T-helper 1 cell treated with Interleukin-12 subunit alpha and Interleukin-12 subunit beta and Interleukin-4 antibody, amounts not matched to agents 30 μg/mL and 1 μg/mL, for 36 hours (primary cell): ENCODE measurements around the gene KBTBD3.
"Not testable (repeated sequence)": the region's sequence is repeated elsewhere in the genome, so short reads cannot be mapped to it uniquely, and the experiment has no call there.

Experiments used
- H3K27ac Mint-ChIP-seq: one replicate; pipeline ENCODE4 v1.8.0; 2021; ENCODE audit warnings: mild to moderate bottlenecking, mixed read lengths
- H3K27me3 Mint-ChIP-seq: one replicate; pipeline ENCODE4 v1.8.0; 2021; ENCODE audit warnings: low read depth, mixed read lengths
- H3K36me3 Mint-ChIP-seq: one replicate; pipeline ENCODE4 v1.8.0; 2021; ENCODE audit warnings: low read depth, mixed read lengths
- H3K4me1 Mint-ChIP-seq: one replicate; pipeline ENCODE4 v1.8.0; 2021; ENCODE audit warnings: low read depth, mixed read lengths
- H3K4me3 Mint-ChIP-seq: one replicate; pipeline ENCODE4 v1.8.0; 2021; ENCODE audit warnings: mild to moderate bottlenecking, moderate library complexity, mixed read lengths
- H3K9me3 Mint-ChIP-seq: one replicate; pipeline ENCODE4 v1.8.0; 2021; ENCODE audit warnings: mixed read lengths

KBTBD3 gene

GRCh38 chr11:106077609-106078455 is 685 bp upstream of the KBTBD3 start, which contains the start of gene AASDHPPT:
Gene AASDHPPT (plus strand): TSS chr11:106077662. CDS start chr11:106077711, 49 bp downstream.
- peaks cover 39% of the 10 kb centered on the region for H3K4me1 Mint-ChIP-seq
- H3K4me3 Mint-ChIP-seq: peak within 1 kb of the TSS; percentile 95
- H3K9me3 Mint-ChIP-seq: no peaks in the 10 kb centered on the region
- H3K36me3 Mint-ChIP-seq: peaks cover 21% of the 10 kb centered on the region
- H3K27ac Mint-ChIP-seq: peak within 1 kb of the TSS; percentile 94
- H3K27me3 Mint-ChIP-seq: no peaks in the 10 kb centered on the region

DNA sequence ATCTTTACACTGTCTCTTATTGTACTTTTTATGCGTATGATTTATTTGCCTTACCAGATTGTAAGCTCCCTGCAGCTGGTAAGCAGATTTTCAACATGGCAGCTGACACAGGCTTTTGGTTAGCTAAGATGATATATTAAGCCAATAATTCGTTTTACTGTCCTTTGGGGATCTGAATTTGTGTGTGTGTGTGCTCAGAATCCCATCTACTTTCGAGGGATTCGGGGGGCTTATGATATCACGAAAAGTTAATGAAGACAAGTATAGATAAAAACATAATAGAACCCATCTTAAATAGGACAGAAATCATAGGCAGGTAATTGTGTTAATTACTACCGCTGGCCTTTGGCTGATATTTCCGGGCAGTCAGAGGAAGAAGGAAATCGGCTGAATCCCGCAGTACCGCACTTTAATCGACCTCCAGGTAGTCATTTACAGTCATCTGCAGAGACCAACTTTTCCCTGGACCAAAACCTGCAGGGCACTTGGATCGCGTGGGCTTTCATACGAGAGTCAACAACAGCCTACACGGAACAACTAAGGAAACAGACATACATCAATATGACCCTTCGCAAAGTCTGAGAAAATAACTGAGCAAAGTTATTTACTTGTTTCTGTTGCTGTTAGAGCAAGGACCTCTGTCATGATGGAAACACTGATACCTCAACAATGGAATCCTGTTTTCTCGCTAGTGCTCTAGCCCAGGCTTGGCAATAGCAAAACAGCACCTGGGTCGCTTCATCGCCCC is 802 bp downstream of the KBTBD3 start:
- peak overlapping the region; percentile 95 for H3K4me3 Mint-ChIP-seq
- H3K27me3 Mint-ChIP-seq: no peaks in the 10 kb centered on the region
- peaks cover 18% of the 10 kb centered on the region for H3K36me3 Mint-ChIP-seq
- peaks cover 36% of the 10 kb centered on the region for H3K4me1 Mint-ChIP-seq
- no peaks in the 10 kb centered on the region for H3K9me3 Mint-ChIP-seq
- H3K27ac Mint-ChIP-seq: peak overlapping the region; percentile 94

GRCh38 chr11:106072804-106073203 is 4.3 kb downstream of the KBTBD3 start:
- Mint-ChIP-seq H3K27me3 (no peaks in the 10 kb centered on the region), H3K4me1 (peaks cover 17% of the 10 kb centered on the region), H3K27ac (no peak overlapping the region), H3K9me3 (no peaks in the 10 kb centered on the region), H3K4me3 (no peak overlapping the region), H3K36me3 (peaks cover 15% of the 10 kb centered on the region)

DNA sequence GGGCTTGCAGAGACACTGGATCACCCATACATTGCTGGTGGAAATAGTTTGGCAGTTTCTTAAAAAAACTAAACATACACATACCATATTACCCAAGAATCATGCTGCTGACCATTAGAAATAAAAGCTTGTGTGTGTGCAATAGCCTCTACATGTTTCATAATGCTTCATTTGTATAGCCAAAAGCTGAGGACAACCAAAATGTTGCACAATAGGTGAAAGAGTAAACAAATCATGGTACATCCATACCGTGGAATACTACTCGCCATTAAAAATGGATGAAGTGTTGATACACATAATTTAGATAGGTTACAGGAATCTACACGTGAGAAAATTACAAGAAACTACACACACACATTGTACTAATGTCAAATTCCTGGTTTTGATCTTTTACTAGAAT is 6.5 kb downstream of the KBTBD3 start:
- Mint-ChIP-seq H3K9me3 (no peaks in the 10 kb centered on the region), H3K4me3 (no peak overlapping the region), H3K36me3 (peaks cover 20% of the 10 kb centered on the region), H3K4me1 (peaks cover 8% of the 10 kb centered on the region), H3K27ac (no peak overlapping the region), H3K27me3 (no peaks in the 10 kb centered on the region)

GRCh38 chr11:106063009-106063408 is 14.1 kb downstream of the KBTBD3 start:
- no peak overlapping the region for H3K4me3 Mint-ChIP-seq
- H3K27me3 Mint-ChIP-seq: no peaks in the 10 kb centered on the region
- no peaks in the 10 kb centered on the region for H3K9me3 Mint-ChIP-seq
- peaks cover 15% of the 10 kb centered on the region for H3K36me3 Mint-ChIP-seq
- peaks cover 16% of the 10 kb centered on the region for H3K4me1 Mint-ChIP-seq
- no peak overlapping the region for H3K27ac Mint-ChIP-seq

GRCh38 chr11:106061954-106062949 is 14.9 kb downstream of the KBTBD3 start:
- peak overlapping the region; percentile 46 for H3K27ac Mint-ChIP-seq
- no peaks in the 10 kb centered on the region for H3K27me3 Mint-ChIP-seq
- H3K4me1 Mint-ChIP-seq: peaks cover 16% of the 10 kb centered on the region
- H3K9me3 Mint-ChIP-seq: no peaks in the 10 kb centered on the region
- no peak overlapping the region for H3K4me3 Mint-ChIP-seq
- peaks cover 18% of the 10 kb centered on the region for H3K36me3 Mint-ChIP-seq

GRCh38 chr11:106061249-106061784 is 15.8 kb downstream of the KBTBD3 start:
- Mint-ChIP-seq H3K27me3 (no peaks in the 10 kb centered on the region), H3K9me3 (no peaks in the 10 kb centered on the region), H3K36me3 (peaks cover 13% of the 10 kb centered on the region), H3K4me1 (peaks cover 20% of the 10 kb centered on the region), H3K4me3 (no peak overlapping the region), H3K27ac (no peak overlapping the region)

- no peaks in the 10 kb centered on the region for H3K27me3 Mint-ChIP-seq
- no peak overlapping the region for H3K4me3 Mint-ChIP-seq
- H3K4me1 Mint-ChIP-seq: peaks cover 20% of the 10 kb centered on the region
- peaks cover 11% of the 10 kb centered on the region for H3K36me3 Mint-ChIP-seq
- H3K27ac Mint-ChIP-seq: no peak overlapping the region
- H3K9me3 Mint-ChIP-seq: no peaks in the 10 kb centered on the region
Observed at GRCh38 chr11:106059617-106060016, 17.5 kb downstream of the KBTBD3 start.

GRCh38 chr11:106058377-106058776 is 18.8 kb downstream of the KBTBD3 start:
- H3K4me3 Mint-ChIP-seq, H3K36me3 Mint-ChIP-seq, H3K27ac Mint-ChIP-seq, H3K9me3 Mint-ChIP-seq, H3K27me3 Mint-ChIP-seq: not testable (repeated sequence)
- H3K4me1 Mint-ChIP-seq: peaks cover 20% of the 10 kb centered on the region

GRCh38 chr11:106051103-106051502 is 26.0 kb downstream of the KBTBD3 start:
- Mint-ChIP-seq H3K4me3 (no peak overlapping the region), H3K9me3 (no peaks in the 10 kb centered on the region), H3K27me3 (no peaks in the 10 kb centered on the region), H3K27ac (no peak overlapping the region), H3K36me3 (no peaks in the 10 kb centered on the region), H3K4me1 (no peaks in the 10 kb centered on the region)

DNA sequence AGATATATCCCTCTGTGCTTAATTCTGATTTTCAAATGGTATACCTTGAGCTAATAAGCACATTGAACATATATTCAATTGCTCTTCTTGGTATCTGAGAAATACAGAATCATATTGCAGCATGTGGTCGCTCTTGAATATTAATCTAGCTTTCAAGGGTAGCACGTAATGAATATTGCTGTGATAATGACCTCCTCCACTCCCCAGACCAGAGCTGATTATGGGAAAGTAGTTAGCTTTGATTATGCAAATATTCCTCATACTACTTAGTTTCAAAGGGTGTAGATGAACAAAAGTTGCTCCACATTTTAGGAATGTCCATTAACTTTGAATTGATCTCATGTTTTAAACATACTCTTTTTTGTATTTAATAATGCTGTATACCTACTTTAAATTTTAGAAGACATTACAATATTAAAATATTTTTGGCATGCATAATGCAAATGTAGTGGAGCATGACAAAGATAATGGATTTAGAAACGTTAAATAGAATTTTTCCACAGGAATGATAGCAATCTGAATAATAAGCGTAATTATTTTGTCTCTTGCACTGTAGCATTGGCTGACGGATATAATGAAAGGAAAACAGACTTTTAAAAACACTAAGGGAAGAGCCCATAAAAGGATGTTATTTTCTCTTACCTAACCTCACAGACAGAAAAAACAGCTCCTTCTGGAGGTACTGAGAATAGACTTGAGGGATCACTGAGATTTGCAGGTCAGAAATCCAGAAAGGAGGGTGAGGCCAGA is 27.2 kb downstream of the KBTBD3 start:
- no peaks in the 10 kb centered on the region for H3K27me3 Mint-ChIP-seq
- no peaks in the 10 kb centered on the region for H3K9me3 Mint-ChIP-seq
- H3K4me1 Mint-ChIP-seq: no peaks in the 10 kb centered on the region
- no peak overlapping the region for H3K27ac Mint-ChIP-seq
- no peak overlapping the region for H3K4me3 Mint-ChIP-seq
- H3K36me3 Mint-ChIP-seq: no peaks in the 10 kb centered on the region

- Mint-ChIP-seq H3K4me3 (no peak overlapping the region), H3K27me3 (no peaks in the 10 kb centered on the region), H3K4me1 (no peaks in the 10 kb centered on the region), H3K36me3 (no peaks in the 10 kb centered on the region), H3K9me3 (no peaks in the 10 kb centered on the region), H3K27ac (no peak overlapping the region)
Observed at GRCh38 chr11:106047631-106048030, 29.5 kb downstream of the KBTBD3 start.

DNA sequence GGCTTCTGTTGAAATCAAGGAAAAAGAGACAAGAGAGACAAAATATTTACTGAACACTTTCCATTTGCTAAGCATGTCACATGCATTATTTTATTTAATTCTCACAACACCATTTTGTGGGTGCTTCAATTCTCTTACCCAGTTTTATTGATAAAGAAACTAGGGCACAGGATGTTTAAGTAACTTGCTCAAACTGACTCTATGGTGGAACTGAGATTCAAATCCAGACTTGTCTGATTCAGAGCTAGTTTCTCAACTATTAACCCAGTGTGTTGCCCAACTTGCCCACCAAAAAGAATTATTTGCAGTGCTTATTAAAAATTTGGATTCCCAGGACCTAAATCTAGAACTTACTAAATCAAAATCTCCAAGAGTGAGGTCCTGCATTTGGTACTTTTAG is 33.6 kb downstream of the KBTBD3 start:
- no peaks in the 10 kb centered on the region for H3K4me1 Mint-ChIP-seq
- H3K9me3 Mint-ChIP-seq: no peaks in the 10 kb centered on the region
- no peak overlapping the region for H3K27ac Mint-ChIP-seq
- no peaks in the 10 kb centered on the region for H3K36me3 Mint-ChIP-seq
- peaks cover 5% of the 10 kb centered on the region for H3K27me3 Mint-ChIP-seq
- no peak overlapping the region for H3K4me3 Mint-ChIP-seq
